ENCODE measurements around the gene GMPPA. TPM values are rescaled to one million over a fixed set of nuclear protein-coding genes. Genes with fewer than 3 reads are reported as not detected.

Gene GMPPA
- total RNA-seq, 4 donors from 2014 or later: 5.4 to 29.9 (median 19.8) TPM

DNA sequence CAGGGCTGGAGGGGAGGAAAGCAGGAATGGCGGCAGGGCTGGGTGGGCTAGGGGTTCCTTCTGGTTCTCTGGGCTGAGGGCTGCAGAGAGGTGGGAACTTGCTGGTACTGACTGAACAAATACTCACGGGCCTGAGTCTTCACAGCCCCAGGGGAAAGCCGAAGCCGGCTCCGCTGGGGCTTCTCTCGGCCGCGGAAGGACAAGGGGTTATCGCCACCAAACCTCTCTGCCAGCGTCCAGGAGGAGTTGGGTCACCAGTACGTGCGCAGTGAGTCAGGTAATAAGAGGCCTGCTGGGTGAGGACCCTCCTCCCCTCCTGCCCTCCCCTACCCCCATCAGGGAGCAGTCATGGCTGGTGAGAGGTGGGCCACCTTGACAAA lies 13.5 kb upstream of the GMPPA start:
- DNase-seq (ENCODE audit: low spot score in 2 of 2): no peak
- 65 to 71% methylated on average over 6 to 12 of the region's 12 CpGs for WGBS, 2 donors
- no peak for TF ChIP-seq CTCF (IDR thresholded peaks at IDR 0.05)
- no peak for TF ChIP-seq POLR2A (IDR thresholded peaks at IDR 0.05)
- intact Hi-C loops (cut with DNase I; ENCODE audit: low total_unique reads): no loop called here
- H3K4me3 ChIP-seq (ENCODE audit: low read depth, poor library complexity, severe bottlenecking): no peak overlapping the region

- no peak for DNase-seq (ENCODE audit: low spot score in 2 of 2)
- TF ChIP-seq CTCF (IDR thresholded peaks at IDR 0.05) (no peak), POLR2A (IDR thresholded peaks at IDR 0.05) (no peak)
- intact Hi-C loops (cut with DNase I; ENCODE audit: low total_unique reads): no loop called here
- H3K4me3 ChIP-seq (ENCODE audit: low read depth, poor library complexity, severe bottlenecking): no peak overlapping the region
- WGBS, 2 donors: 62 to 69% methylated on average over 7 to 8 of the region's 8 CpGs
These were observed 12.2 kb upstream of the GMPPA start for GRCh38 chr2:219486380-219486959.

DNA sequence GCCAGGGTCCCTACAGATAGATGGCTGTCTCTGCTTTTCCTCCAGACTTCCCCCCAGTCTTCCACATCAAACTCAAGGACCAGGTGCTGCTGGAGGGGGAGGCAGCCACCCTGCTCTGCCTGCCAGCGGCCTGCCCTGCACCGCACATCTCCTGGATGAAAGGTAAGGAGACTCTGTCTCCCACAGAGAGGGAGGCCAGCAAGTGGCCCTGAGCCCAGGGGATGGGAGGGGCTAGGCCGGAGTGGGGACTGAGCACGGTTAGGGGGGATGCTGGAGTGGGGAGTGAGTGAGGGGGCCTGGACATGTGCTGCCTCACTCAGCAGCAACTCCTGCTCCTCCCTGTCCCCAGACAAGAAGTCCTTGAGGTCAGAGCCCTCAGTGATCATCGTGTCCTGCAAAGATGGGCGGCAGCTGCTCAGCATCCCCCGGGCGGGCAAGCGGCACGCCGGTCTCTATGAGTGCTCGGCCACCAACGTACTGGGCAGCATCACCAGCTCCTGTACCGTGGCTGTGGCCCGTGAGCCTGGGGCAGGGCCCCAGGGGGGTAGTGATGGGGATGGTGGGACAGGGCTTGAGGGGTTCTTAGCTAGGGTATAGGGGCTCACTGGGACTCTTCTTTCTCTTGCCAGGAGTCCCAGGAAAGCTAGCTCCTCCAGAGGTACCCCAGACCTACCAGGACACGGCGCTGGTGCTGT lies 10.4 kb upstream of the GMPPA start:
- intact Hi-C loops (cut with DNase I; ENCODE audit: low total_unique reads): no loop called here
- TF ChIP-seq CTCF (IDR thresholded peaks at IDR 0.05) (no peak), POLR2A (IDR thresholded peaks at IDR 0.05) (no peak)
- no peak overlapping the region for H3K4me3 ChIP-seq (ENCODE audit: low read depth, poor library complexity, severe bottlenecking)
- 91 to 94% methylated on average over 14 to 16 of the region's 17 CpGs for WGBS, 2 donors
- no peak for DNase-seq (ENCODE audit: low spot score in 2 of 2)

- intact Hi-C loops (cut with DNase I; ENCODE audit: low total_unique reads): no loop called here
- TF ChIP-seq POLR2A (IDR thresholded peaks at IDR 0.05): no peak
- TF ChIP-seq CTCF (IDR thresholded peaks at IDR 0.05): no peak
- WGBS, 2 donors: 87 to 89% methylated on average over 14 of the region's 14 CpGs
- no peak overlapping the region for H3K4me3 ChIP-seq (ENCODE audit: low read depth, poor library complexity, severe bottlenecking)
- DNase-seq (ENCODE audit: low spot score in 2 of 2): no peak
These were observed 9.9 kb upstream of the GMPPA start for GRCh38 chr2:219488844-219489194.

DNA sequence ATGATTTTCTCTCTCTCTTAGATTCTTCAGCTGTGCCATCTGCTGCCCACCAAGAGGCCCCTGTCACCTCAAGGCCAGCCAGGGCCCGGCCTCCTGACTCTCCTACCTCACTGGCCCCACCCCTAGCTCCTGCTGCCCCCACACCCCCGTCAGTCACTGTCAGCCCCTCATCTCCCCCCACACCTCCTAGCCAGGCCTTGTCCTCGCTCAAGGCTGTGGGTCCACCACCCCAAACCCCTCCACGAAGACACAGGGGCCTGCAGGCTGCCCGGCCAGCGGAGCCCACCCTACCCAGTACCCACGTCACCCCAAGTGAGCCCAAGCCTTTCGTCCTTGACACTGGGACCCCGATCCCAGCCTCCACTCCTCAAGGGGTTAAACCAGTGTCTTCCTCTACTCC lies 9.4 kb upstream of the GMPPA start:
- TF ChIP-seq POLR2A (IDR thresholded peaks at IDR 0.05) (no peak), CTCF (IDR thresholded peaks at IDR 0.05) (no peak)
- 87 to 93% methylated on average over 9 of the region's 9 CpGs for WGBS, 2 donors

DNA sequence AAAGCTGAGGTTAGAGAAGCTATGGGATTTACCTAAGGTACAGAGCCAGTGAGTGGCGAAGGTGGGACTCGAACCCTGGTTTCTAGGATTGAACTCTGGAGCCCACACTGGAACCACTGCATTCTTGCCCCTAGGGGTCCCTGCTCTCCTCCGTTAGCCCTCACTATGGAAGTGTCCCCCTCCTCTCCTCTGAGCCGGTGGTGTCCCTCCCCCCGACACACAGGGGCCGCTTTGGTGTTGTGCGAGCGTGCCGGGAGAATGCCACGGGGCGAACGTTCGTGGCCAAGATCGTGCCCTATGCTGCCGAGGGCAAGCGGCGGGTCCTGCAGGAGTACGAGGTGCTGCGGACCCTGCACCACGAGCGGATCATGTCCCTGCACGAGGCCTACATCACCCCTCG lies 8.5 kb upstream of the GMPPA start:
- no peak for DNase-seq (ENCODE audit: low spot score in 2 of 2)
- intact Hi-C loops (cut with DNase I; ENCODE audit: low total_unique reads): no loop called here
- 88 to 92% methylated on average over 23 of the region's 23 CpGs for WGBS, 2 donors
- H3K4me3 ChIP-seq (ENCODE audit: low read depth, poor library complexity, severe bottlenecking): no peak overlapping the region
- TF ChIP-seq CTCF (IDR thresholded peaks at IDR 0.05) (no peak), POLR2A (IDR thresholded peaks at IDR 0.05) (no peak)

More for the DNA sequence above, 9.4 kb upstream of the GMPPA start:
- H3K4me3 ChIP-seq (ENCODE audit: low read depth, poor library complexity, severe bottlenecking): no peak overlapping the region
- intact Hi-C loops (cut with DNase I; ENCODE audit: low total_unique reads): no loop called here
- DNase-seq (ENCODE audit: low spot score in 2 of 2): no peak
